Measurements from ENCODE around the gene CEP97. TPM values are rescaled to one million over a fixed set of nuclear protein-coding genes. Genes with fewer than 3 reads are reported as not detected.

The CEP97 gene
- total and polyA plus RNA-seq, 9 of the 15 experiments (the other 6 are each of a cell fraction or from before 2014, with no cell fraction given), result 2.0 to 10.1 (median 4.3) TPM

- TF ChIP-seq TBP (optimal IDR thresholded peaks at IDR 0.05; ENCODE audit: low read depth, low read length) (peak; percentile 65), TAF9B (IDR thresholded peaks at IDR 0.05; ENCODE audit: partially characterized antibody) (peak; percentile 66), RNF2 (IDR thresholded peaks at IDR 0.05) (no peak), CBX3 (IDR thresholded peaks at IDR 0.05; ENCODE audit: borderline replicate concordance in 1 of 2, low read length in 2 of 2) (no peak), PRMT5 (CRISPR knock-in tag; IDR thresholded peaks at IDR 0.05) (no peak), GABPB1 (CRISPR knock-in tag; IDR thresholded peaks at IDR 0.05) (peak; percentile 33; the same call in 1 of the 2 replicates), SIN3A (IDR thresholded peaks at IDR 0.05; ENCODE audit: borderline replicate concordance in 2 of 2, control insufficient read depth in 1 of 2, low read depth in 2 of 2, low read length in 2 of 2) (0 out of 4 replicates have a peak, but pooled peaks of 1 of the 2 experiments have one; percentile 9), CBX8 (IDR thresholded peaks at IDR 0.05; ENCODE audit: borderline replicate concordance, extremely low read depth, low read depth, low read length, poor library complexity, severe bottlenecking) (no peak), CREB1 (IDR thresholded peaks at IDR 0.05) (peak; percentile 39; the same call in 1 of the 2 replicates), CREB1 (CRISPR knock-in tag; IDR thresholded peaks at IDR 0.05) (no peak), KLF6 (CRISPR knock-in tag; IDR thresholded peaks at IDR 0.05; ENCODE audit: borderline replicate concordance) (no peak), ZNF197 (CRISPR knock-in tag; IDR thresholded peaks at IDR 0.05; ENCODE audit: low read depth) (0 out of 2 replicates have a peak, but pooled peaks have one; percentile 87), CBFB (CRISPR knock-in tag; IDR thresholded peaks at IDR 0.05) (no peak), ZNF77 (CRISPR knock-in tag; IDR thresholded peaks at IDR 0.05) (no peak), THRAP3 (IDR thresholded peaks at IDR 0.05; ENCODE audit: borderline replicate concordance) (no peak), ZNF644 (tag; IDR thresholded peaks at IDR 0.05; ENCODE audit: low read depth) (peak; percentile 80; the same call in 1 of the 2 replicates), ELF2 (CRISPR knock-in tag; IDR thresholded peaks at IDR 0.05) (no peak), FOXP1 (CRISPR knock-in tag; IDR thresholded peaks at IDR 0.05) (peak; percentile 49; the same call in 1 of the 2 replicates), HNRNPLL (IDR thresholded peaks at IDR 0.05; ENCODE audit: low read depth, low read length, poor library complexity, severe bottlenecking) (no peak)
- TF ChIP-seq, protein P1, sequence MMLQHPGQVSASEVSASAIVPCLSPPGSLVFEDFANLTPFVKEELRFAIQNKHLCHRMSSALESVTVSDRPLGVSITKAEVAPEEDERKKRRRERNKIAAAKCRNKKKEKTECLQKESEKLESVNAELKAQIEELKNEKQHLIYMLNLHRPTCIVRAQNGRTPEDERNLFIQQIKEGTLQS (IDR thresholded peaks at IDR 0.05), result peak; percentile 53
- TF ChIP-seq, protein P1 (CRISPR knock-in tag; conservative IDR thresholded peaks at IDR 0.05), result no peak
- TF ChIP-seq, protein P2, sequence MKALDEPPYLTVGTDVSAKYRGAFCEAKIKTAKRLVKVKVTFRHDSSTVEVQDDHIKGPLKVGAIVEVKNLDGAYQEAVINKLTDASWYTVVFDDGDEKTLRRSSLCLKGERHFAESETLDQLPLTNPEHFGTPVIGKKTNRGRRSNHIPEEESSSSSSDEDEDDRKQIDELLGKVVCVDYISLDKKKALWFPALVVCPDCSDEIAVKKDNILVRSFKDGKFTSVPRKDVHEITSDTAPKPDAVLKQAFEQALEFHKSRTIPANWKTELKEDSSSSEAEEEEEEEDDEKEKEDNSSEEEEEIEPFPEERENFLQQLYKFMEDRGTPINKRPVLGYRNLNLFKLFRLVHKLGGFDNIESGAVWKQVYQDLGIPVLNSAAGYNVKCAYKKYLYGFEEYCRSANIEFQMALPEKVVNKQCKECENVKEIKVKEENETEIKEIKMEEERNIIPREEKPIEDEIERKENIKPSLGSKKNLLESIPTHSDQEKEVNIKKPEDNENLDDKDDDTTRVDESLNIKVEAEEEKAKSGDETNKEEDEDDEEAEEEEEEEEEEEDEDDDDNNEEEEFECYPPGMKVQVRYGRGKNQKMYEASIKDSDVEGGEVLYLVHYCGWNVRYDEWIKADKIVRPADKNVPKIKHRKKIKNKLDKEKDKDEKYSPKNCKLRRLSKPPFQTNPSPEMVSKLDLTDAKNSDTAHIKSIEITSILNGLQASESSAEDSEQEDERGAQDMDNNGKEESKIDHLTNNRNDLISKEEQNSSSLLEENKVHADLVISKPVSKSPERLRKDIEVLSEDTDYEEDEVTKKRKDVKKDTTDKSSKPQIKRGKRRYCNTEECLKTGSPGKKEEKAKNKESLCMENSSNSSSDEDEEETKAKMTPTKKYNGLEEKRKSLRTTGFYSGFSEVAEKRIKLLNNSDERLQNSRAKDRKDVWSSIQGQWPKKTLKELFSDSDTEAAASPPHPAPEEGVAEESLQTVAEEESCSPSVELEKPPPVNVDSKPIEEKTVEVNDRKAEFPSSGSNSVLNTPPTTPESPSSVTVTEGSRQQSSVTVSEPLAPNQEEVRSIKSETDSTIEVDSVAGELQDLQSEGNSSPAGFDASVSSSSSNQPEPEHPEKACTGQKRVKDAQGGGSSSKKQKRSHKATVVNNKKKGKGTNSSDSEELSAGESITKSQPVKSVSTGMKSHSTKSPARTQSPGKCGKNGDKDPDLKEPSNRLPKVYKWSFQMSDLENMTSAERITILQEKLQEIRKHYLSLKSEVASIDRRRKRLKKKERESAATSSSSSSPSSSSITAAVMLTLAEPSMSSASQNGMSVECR (CRISPR knock-in tag; IDR thresholded peaks at IDR 0.05), result peak; percentile 37; the same call in 1 of the 2 replicates
Measured at GRCh38 chr3:101724329-101725193, at the start of gene CEP97 (continued).

All from K562 (cell line).